GM12874 (cell line): ENCODE results near the gene OR9A4.

Experiments
- CTCF ChIP-seq: IDR thresholded peaks from 2 replicates; pipeline ENCODE4 v1.5.1; 2011; ENCODE audit warnings: low read depth, mild to moderate bottlenecking, control low read depth, low read length, moderate library complexity; ENCODE audit not compliant: insufficient read depth

Gene OR9A4

GRCh38 chr7:141884539-141885225 lies 31.5 kb upstream of the OR9A4 start:
- no peak for TF ChIP-seq CTCF

GRCh38 chr7:141889321-141889720 lies 26.9 kb upstream of the OR9A4 start:
- no peak for TF ChIP-seq CTCF

- no peak for TF ChIP-seq CTCF
These were observed 24.9 kb upstream of the OR9A4 start for GRCh38 chr7:141891336-141891735.

GRCh38 chr7:141906285-141906684 lies 9.9 kb upstream of the OR9A4 start:
- no peak for TF ChIP-seq CTCF

- no peak for TF ChIP-seq CTCF
These were observed 4.8 kb upstream of the OR9A4 start for GRCh38 chr7:141911391-141911790.

- no peak for TF ChIP-seq CTCF
These were observed 634 bp upstream of the OR9A4 start for GRCh38 chr7:141915565-141915964.

- no peak for TF ChIP-seq CTCF
These were observed 4.1 kb downstream of the OR9A4 start for GRCh38 chr7:141920281-141920680.
